IMR-90 (cell line): ENCODE data around the gene EIF4A2. TPM values are rescaled to one million over a fixed set of nuclear protein-coding genes. Genes with fewer than 3 reads are reported as not detected.

Source experiments
- ATAC-seq: fragments of 200-7000 bp; cut with Tn5 transposase; 2 replicates; pipeline ENCODE4 v1.9.1; 2020; ENCODE audit warnings: low read depth, mild to moderate bottlenecking, moderate library complexity
- BruUV-seq: library from RNA; stranded (reverse); fragments of 400-500 nt; replicated peaks from 2 replicates; lab custom pipeline; 2021; lab: Mats Ljungman, UMichigan
- CTCF ChIA-PET: fragments of 300-600 bp; formaldehyde crosslinking; extraction: SDS; loops from one replicate; lab custom pipeline; 2021; ENCODE audit warnings: antibody characterized with exemption; lab: Yijun Ruan, JAX
- POLR2A ChIA-PET: fragments of 300-600 bp; sonication (Branson Sonifier 250); formaldehyde crosslinking; loops from one replicate; lab custom pipeline; 2022; ENCODE audit warnings: antibody characterized with exemption; ENCODE audit not compliant: unreplicated experiment; lab: Charles Lee
- DNase-seq: peaks from one replicate; pipeline ENCODE4 v3.0.0; 2013
- H2AFZ ChIP-seq: replicated peaks from 2 replicates; pipeline ENCODE3; 2013; ENCODE audit warnings: low read length, mild to moderate bottlenecking; ENCODE audit not compliant: poor library complexity
- H2AK5ac ChIP-seq: 2 replicates; pipeline ENCODE4 v1.6.1; 2013; ENCODE audit warnings: low read depth, low read length, inconsistent platforms
- H2AK9ac ChIP-seq: replicated peaks from 2 replicates; pipeline ENCODE3; 2013; ENCODE audit warnings: mild to moderate bottlenecking, low read depth, low read length, moderate library complexity; ENCODE audit not compliant: poor library complexity
- H2BK120ac ChIP-seq: 2 replicates; pipeline ENCODE4 v1.6.1; 2013; ENCODE audit warnings: low read depth, low read length, inconsistent platforms
- H2BK15ac ChIP-seq: 3 replicates; pipeline ENCODE4 v1.6.1; 2013; ENCODE audit warnings: low read depth, low read length, inconsistent platforms
- H2BK20ac ChIP-seq: 2 replicates; pipeline ENCODE4 v1.6.1; 2013; ENCODE audit warnings: low read depth, mild to moderate bottlenecking, inconsistent platforms, low read length, moderate library complexity
- H2BK5ac ChIP-seq: 2 replicates; pipeline ENCODE4 v1.6.1; 2013; ENCODE audit warnings: mild to moderate bottlenecking, low read depth, low read length, inconsistent platforms; ENCODE audit not compliant: poor library complexity, severe bottlenecking
- H3K14ac ChIP-seq: replicated peaks from 2 replicates; pipeline ENCODE4 v1.6.1; 2013; ENCODE audit warnings: low read depth, low read length, inconsistent platforms
- H3K18ac ChIP-seq: 2 replicates; pipeline ENCODE4 v1.6.1; 2013; ENCODE audit warnings: low read depth, low read length, control low read depth
- H3K23ac ChIP-seq: 2 replicates; pipeline ENCODE4 v1.6.1; 2013; ENCODE audit warnings: low read depth, low read length, inconsistent platforms
- H3K27ac ChIP-seq: 2 replicates; pipeline ENCODE4 v1.5.1; 2013; ENCODE audit warnings: mild to moderate bottlenecking, control low read depth, low read length; ENCODE audit not compliant: insufficient read depth
- H3K27me3 ChIP-seq: 2 replicates; pipeline ENCODE4 v1.6.1; 2013; ENCODE audit warnings: low read length; ENCODE audit not compliant: control insufficient read depth, insufficient read depth
- H3K36me3 ChIP-seq: 2 replicates; pipeline ENCODE4 v1.6.1; 2013; ENCODE audit warnings: low read length, mixed read lengths; ENCODE audit not compliant: control insufficient read depth, insufficient read depth
- H3K4ac ChIP-seq: 2 replicates; pipeline ENCODE4 v1.6.1; 2013; ENCODE audit warnings: low read depth, low read length, inconsistent platforms
- H3K4me1 ChIP-seq: 2 replicates; pipeline ENCODE4 v1.6.1; 2013; ENCODE audit warnings: low read length, mixed read lengths; ENCODE audit not compliant: control insufficient read depth, insufficient read depth
- H3K4me2 ChIP-seq: 2 replicates; pipeline ENCODE4 v1.6.1; 2013; ENCODE audit warnings: low read depth, mild to moderate bottlenecking, control low read depth, low read length, moderate library complexity
- H3K4me3 ChIP-seq: 2 replicates; pipeline ENCODE4 v1.5.1; 2013; ENCODE audit warnings: low read depth, mild to moderate bottlenecking, control low read depth, low read length, moderate library complexity; ENCODE audit not compliant: insufficient read depth
- H3K56ac ChIP-seq: 2 replicates; pipeline ENCODE4 v1.6.1; 2013; ENCODE audit warnings: low read length, inconsistent platforms; ENCODE audit not compliant: insufficient read depth; ENCODE audit errors: extremely low read depth
- H3K79me1 ChIP-seq, 2 experiments: 2 replicates each; pipeline ENCODE4 v1.6.1; 2013; ENCODE audit warnings: low read length in 2 of 2, inconsistent platforms in 1 of 2, low read depth in 1 of 2
- H3K9ac ChIP-seq: 2 replicates; pipeline ENCODE4 v1.6.1; 2013; ENCODE audit warnings: low read depth, low read length, control low read depth
- H3K9me1 ChIP-seq: 2 replicates; pipeline ENCODE4 v1.6.1; 2013; ENCODE audit warnings: low read length, inconsistent platforms; ENCODE audit not compliant: insufficient read depth
- H3K9me3 ChIP-seq: 2 replicates; pipeline ENCODE4 v1.6.1; 2013; ENCODE audit warnings: low read length; ENCODE audit not compliant: control insufficient read depth, insufficient read depth
- H4K20me1 ChIP-seq: 2 replicates; pipeline ENCODE4 v1.6.1; 2013; ENCODE audit warnings: low read length, inconsistent platforms; ENCODE audit not compliant: insufficient read depth
- H4K5ac ChIP-seq: 2 replicates; pipeline ENCODE4 v1.6.1; 2013; ENCODE audit warnings: mild to moderate bottlenecking, low read depth, low read length, control low read depth
- H4K8ac ChIP-seq, 2 experiments: 2 replicates each; pipeline ENCODE4 v1.6.1; 2013; ENCODE audit warnings: low read depth in 2 of 2, low read length in 2 of 2, control low read depth in 1 of 2, inconsistent platforms in 1 of 2
- H4K91ac ChIP-seq: 2 replicates; pipeline ENCODE4 v1.6.1; 2013; ENCODE audit warnings: low read depth, low read length, inconsistent platforms; ENCODE audit not compliant: insufficient read depth
- BHLHE40 ChIP-seq: fragments of 150-350 bp; IDR thresholded peaks from 2 replicates; pipeline ENCODE4 v1.6.1; 2016; ENCODE audit warnings: mild to moderate bottlenecking, low read depth, low read length
- CEBPB ChIP-seq: IDR thresholded peaks from 2 replicates; pipeline ENCODE4 v1.6.1; 2012; ENCODE audit warnings: low read depth, low read length, improper control_type of control experiment
- CHD1 ChIP-seq: IDR thresholded peaks from 2 replicates; pipeline ENCODE4 v1.6.1; 2012; ENCODE audit warnings: low read depth, low read length, improper control_type of control experiment
- CTCF ChIP-seq: conservative IDR thresholded peaks from 2 replicates; pipeline ENCODE4 v1.5.1; 2012; ENCODE audit warnings: mild to moderate bottlenecking, low read depth, low read length, improper control_type of control experiment
- ELK1 ChIP-seq: fragments of 150-350 bp; IDR thresholded peaks from 2 replicates; pipeline ENCODE4 v1.6.1; 2016; ENCODE audit warnings: low read depth, mild to moderate bottlenecking, low read length, moderate library complexity, borderline replicate concordance
- FOS ChIP-seq: fragments of 150-350 bp; IDR thresholded peaks from 2 replicates; pipeline ENCODE4 v1.6.1; 2016; ENCODE audit warnings: low read depth, low read length
- MAFK ChIP-seq: IDR thresholded peaks from 2 replicates; pipeline ENCODE4 v1.6.1; 2012; ENCODE audit warnings: low read depth, low read length, improper control_type of control experiment
- MAZ ChIP-seq: IDR thresholded peaks from 2 replicates; pipeline ENCODE4 v1.6.1; 2012; ENCODE audit warnings: low read depth, mild to moderate bottlenecking, low read length, improper control_type of control experiment, moderate library complexity, borderline replicate concordance
- MXI1 ChIP-seq: IDR thresholded peaks from 2 replicates; pipeline ENCODE4 v1.6.1; 2012; ENCODE audit warnings: low read depth, mild to moderate bottlenecking, low read length, moderate library complexity, borderline replicate concordance
- NFE2L2 ChIP-seq: fragments of 150-350 bp; IDR thresholded peaks from 2 replicates; pipeline ENCODE4 v1.6.1; 2016; ENCODE audit warnings: low read depth, mild to moderate bottlenecking, low read length
- POLR2A ChIP-seq: IDR thresholded peaks from 2 replicates; pipeline ENCODE4 v1.6.1; 2012; ENCODE audit warnings: mild to moderate bottlenecking, low read depth, low read length
- RAD21 ChIP-seq: IDR thresholded peaks from 2 replicates; pipeline ENCODE4 v1.6.1; 2012; ENCODE audit warnings: low read length, improper control_type of control experiment
- RCOR1 ChIP-seq: IDR thresholded peaks from 2 replicates; pipeline ENCODE4 v1.6.1; 2012; ENCODE audit warnings: mild to moderate bottlenecking, low read length, improper control_type of control experiment; ENCODE audit not compliant: insufficient replicate concordance
- RFX5 ChIP-seq: IDR thresholded peaks from 2 replicates; pipeline ENCODE4 v1.8.0; 2012; ENCODE audit warnings: low read depth, mild to moderate bottlenecking, low read length, moderate library complexity
- SMC3 ChIP-seq: fragments of 150-350 bp; IDR thresholded peaks from 2 replicates; pipeline ENCODE4 v1.6.1; 2016; ENCODE audit warnings: low read depth, mild to moderate bottlenecking, antibody characterized with exemption, low read length, moderate library complexity
- USF2 ChIP-seq: fragments of 150-350 bp; IDR thresholded peaks from 2 replicates; pipeline ENCODE4 v1.6.1; 2017; ENCODE audit warnings: mild to moderate bottlenecking, antibody characterized with exemption, low read length, low read depth
- WGBS, 2 experiments: methylation state at CpG; one replicate each; pipeline versions ENCODE4 v1.1.5 to v1.1.7; 2013; ENCODE audit warnings: missing lambda C conversion rate in 2 of 2; ENCODE audit not compliant: insufficient read length in 1 of 2; ENCODE audit errors: extremely low coverage in 2 of 2; 5-methylcytosine and 5-hydroxymethylcytosine counted together
- dilution Hi-C: fragments of 300-500 bp; cut with HindIII; formaldehyde crosslinking; loops from one replicate; pipeline ENCODE4 v1.14.3; 2018; ENCODE audit warnings: low sequenced_read_pairs; ENCODE audit not compliant: unreplicated experiment
- in situ Hi-C: fragments of 300-500 bp; cut with MboI; formaldehyde crosslinking; loops from 3 replicates; pipeline ENCODE4 v1.14.3; 2019; ENCODE audit warnings: low sequenced_read_pairs, inconsistent platforms, mixed read lengths
- intact Hi-C: fragments of 100-400 bp; cut with micrococcal nuclease; formaldehyde crosslinking; loops from 2 replicates; pipeline ENCODE4 v1.10.0; 2022
- polyA plus RNA-seq, 3 experiments: library from polyadenylated mRNA; depleted of rRNA; stranded (reverse); fragments of >200 nt; gene quantifications; 2 replicates each; pipeline ENCODE4 v1.2.3, GENCODE V29; 2012; ENCODE audit warnings: low replicate concordance in 1 of 3
- total RNA-seq: library from RNA; depleted of rRNA; stranded (reverse); fragments of >200 nt; gene quantifications from 2 replicates; pipeline ENCODE4 v1.2.3, GENCODE V29; 2012

Gene EIF4A2
- total and polyA plus RNA-seq, 2 of the 4 experiments (the other 2 are of a cell fraction), result 310 to 320 TPM

GRCh38 chr3:186818516-186818915 is 35.1 kb downstream of the EIF4A2 start:
- H2BK120ac ChIP-seq, result no peak overlapping the region
- DNase-seq (no peak), ATAC-seq (no peak)
- H4K8ac ChIP-seq, result no peak overlapping the region
- POLR2A ChIA-PET, result no interaction called here
- H2BK5ac ChIP-seq, result no peak overlapping the region
- H3K27me3 ChIP-seq, result no peaks in the 10 kb centered on the region
- H3K4ac ChIP-seq, result no peak overlapping the region
- BruUV-seq, result no TSS peak
- H2BK20ac ChIP-seq, result no peak overlapping the region
- no peak overlapping the region for H3K23ac ChIP-seq
- no peak overlapping the region for H3K56ac ChIP-seq
- no peak overlapping the region for H3K14ac ChIP-seq
- H4K5ac ChIP-seq, result no peak overlapping the region
- peak overlapping the region; percentile 37 for H2AK9ac ChIP-seq
- no peak overlapping the region for H2BK15ac ChIP-seq
- H3K9ac ChIP-seq, result no peak overlapping the region
- no peaks in the 10 kb centered on the region for H3K9me3 ChIP-seq
- dilution Hi-C loops, result no loop called here
- H3K4me3 ChIP-seq, result no peak overlapping the region
- intact Hi-C loops, result loop anchor here (10.0 kb wide), 1 partner anchor 534 kb away; no protein-coding TSS in a partner anchor
- no peak overlapping the region; the same call in 1 of the 2 replicates for H2AK5ac ChIP-seq
- no CpG with 5 or more reads among the region's 5 CpGs for WGBS, 2 experiments
- CTCF ChIA-PET, result no interaction called here
- no peak overlapping the region for H4K91ac ChIP-seq
- peaks cover 4% of the 10 kb centered on the region; the same call in 1 of the 2 replicates for H3K4me1 ChIP-seq
- no peaks in the 10 kb centered on the region for H4K20me1 ChIP-seq
- no peaks in the 10 kb centered on the region for H3K79me1 ChIP-seq
- no peaks in the 10 kb centered on the region for H3K36me3 ChIP-seq
- no peaks in the 10 kb centered on the region for H3K9me1 ChIP-seq
- no peak overlapping the region for H3K27ac ChIP-seq
- TF ChIP-seq CTCF (no peak), CHD1 (no peak), POLR2A (no peak), NFE2L2 (no peak), ELK1 (no peak), USF2 (no peak), RCOR1 (no peak), RFX5 (no peak), CEBPB (no peak), RAD21 (no peak), MAFK (no peak), MAZ (no peak), MXI1 (no peak), BHLHE40 (no peak), FOS (no peak), SMC3 (no peak)
- H3K18ac ChIP-seq, result no peak overlapping the region
- H2AFZ ChIP-seq, result peak overlapping the region; percentile 21
- in situ Hi-C loops, result loop anchor here (25.0 kb wide), 1 partner anchor 831 kb away; no protein-coding TSS in a partner anchor
- H3K4me2 ChIP-seq, result no peak overlapping the region
